Neuronal stem cell (in vitro differentiated cells): ENCODE results near the gene AMFR.

ENCODE experiments used
- DNase-seq: peaks from one replicate; pipeline ENCODE4 v3.0.0-alpha.2; 2013; ENCODE audit warnings: low spot score
- H2AFZ ChIP-seq: one replicate; pipeline ENCODE4 v1.6.1; 2013; ENCODE audit warnings: mild to moderate bottlenecking, low read length, inconsistent platforms
- H2AK5ac ChIP-seq: 2 replicates; pipeline ENCODE4 v1.6.1; 2013; ENCODE audit warnings: low read depth, mild to moderate bottlenecking, inconsistent platforms, low read length, moderate library complexity, mixed read lengths
- H2BK120ac ChIP-seq: 2 replicates; pipeline ENCODE4 v1.6.1; 2013; ENCODE audit warnings: low read depth, mild to moderate bottlenecking, inconsistent platforms, low read length, moderate library complexity, mixed read lengths
- H2BK12ac ChIP-seq: one replicate; pipeline ENCODE4 v1.6.1; 2013; ENCODE audit warnings: low read length, inconsistent platforms
- H2BK15ac ChIP-seq: 2 replicates; pipeline ENCODE4 v1.6.1; 2013; ENCODE audit warnings: mild to moderate bottlenecking, low read length, inconsistent platforms, mixed read lengths
- H2BK5ac ChIP-seq: one replicate; pipeline ENCODE4 v1.6.1; 2013; ENCODE audit warnings: inconsistent platforms, mild to moderate bottlenecking, low read length, moderate library complexity
- H3K14ac ChIP-seq: one replicate; pipeline ENCODE4 v1.6.1; 2013; ENCODE audit warnings: low read length, inconsistent platforms
- H3K18ac ChIP-seq: 2 replicates; pipeline ENCODE4 v1.6.1; 2013; ENCODE audit warnings: low read length, inconsistent platforms
- H3K23ac ChIP-seq: 2 replicates; pipeline ENCODE4 v1.6.1; 2013; ENCODE audit warnings: low read depth, mild to moderate bottlenecking, mixed read lengths, low read length, inconsistent platforms; ENCODE audit not compliant: poor library complexity
- H3K27ac ChIP-seq: replicated peaks from 3 replicates; pipeline ENCODE4 v1.5.1; 2013; ENCODE audit warnings: low read length, inconsistent platforms
- H3K27me3 ChIP-seq, 3 experiments: 2 replicates each; pipeline ENCODE4 v1.6.1; 2013; ENCODE audit warnings: low read length in 3 of 3, mild to moderate bottlenecking in 2 of 3, inconsistent platforms in 1 of 3, low read depth in 1 of 3, mixed read lengths in 1 of 3, moderate library complexity in 1 of 3; ENCODE audit not compliant: control insufficient read depth in 3 of 3, insufficient read depth in 3 of 3
- H3K36me3 ChIP-seq, 2 donors: replicated peaks in 1 of 2; 2 replicates each; pipeline ENCODE4 v1.6.1; 2013; ENCODE audit warnings: low read length in 2 of 2; ENCODE audit not compliant: control insufficient read depth in 2 of 2, insufficient read depth in 2 of 2
- H3K4ac ChIP-seq: 2 replicates; pipeline ENCODE4 v1.6.1; 2013; ENCODE audit warnings: inconsistent platforms, mild to moderate bottlenecking, low read length, moderate library complexity
- H3K4me1 ChIP-seq, 2 donors: 1 replicate in 1 of 2; 2 replicates in 1 of 2; pipeline ENCODE4 v1.6.1; 2013; ENCODE audit warnings: low read length in 2 of 2, low read depth in 1 of 2; ENCODE audit not compliant: control insufficient read depth in 2 of 2, insufficient read depth in 1 of 2
- H3K4me2 ChIP-seq: one replicate; pipeline ENCODE4 v1.6.1; 2013; ENCODE audit warnings: mild to moderate bottlenecking, low read length, inconsistent platforms; ENCODE audit not compliant: insufficient read depth, poor library complexity, severe bottlenecking
- H3K4me3 ChIP-seq, 2 donors: 2 replicates each; pipeline ENCODE4 v1.5.1; 2013; ENCODE audit warnings: low read length in 2 of 2, mild to moderate bottlenecking in 2 of 2, inconsistent platforms in 1 of 2, moderate library complexity in 1 of 2
- H3K79me1 ChIP-seq: one replicate; pipeline ENCODE4 v1.6.1; 2013; ENCODE audit warnings: low read depth, mild to moderate bottlenecking, inconsistent platforms, low read length, moderate library complexity
- H3K9ac ChIP-seq: one replicate; pipeline ENCODE4 v1.6.1; 2013; ENCODE audit warnings: mild to moderate bottlenecking, low read depth, low read length, inconsistent platforms; ENCODE audit not compliant: poor library complexity
- H3K9me3 ChIP-seq, 2 donors: replicated peaks in 1 of 2; 2 replicates each; pipeline versions ENCODE3 to v1.6.1; 2013; ENCODE audit warnings: low read length in 2 of 2, mild to moderate bottlenecking in 2 of 2, inconsistent platforms in 1 of 2, low read depth in 1 of 2, mixed read lengths in 1 of 2, moderate library complexity in 1 of 2; ENCODE audit not compliant: control insufficient read depth in 2 of 2, insufficient read depth in 1 of 2
- H4K8ac ChIP-seq: one replicate; pipeline ENCODE4 v1.6.1; 2013; ENCODE audit warnings: low read depth, mild to moderate bottlenecking, inconsistent platforms, low read length, moderate library complexity
- H4K91ac ChIP-seq: one replicate; pipeline ENCODE4 v1.6.1; 2013; ENCODE audit warnings: low read length, low read depth, mild to moderate bottlenecking, inconsistent platforms; ENCODE audit not compliant: poor library complexity
- WGBS, 2 donors: extraction: QIAGEN DNeasy Blood & Tissue Kit; methylation state at CpG; one replicate each; pipeline ENCODE4 v1.1.7; 2013; ENCODE audit warnings: missing lambda C conversion rate in 2 of 2, mixed read lengths in 1 of 2; ENCODE audit not compliant: insufficient read length in 2 of 2, insufficient replicate concordance in 1 of 2; ENCODE audit errors: extremely low coverage in 2 of 2; 5-methylcytosine and 5-hydroxymethylcytosine counted together

AMFR gene

DNA sequence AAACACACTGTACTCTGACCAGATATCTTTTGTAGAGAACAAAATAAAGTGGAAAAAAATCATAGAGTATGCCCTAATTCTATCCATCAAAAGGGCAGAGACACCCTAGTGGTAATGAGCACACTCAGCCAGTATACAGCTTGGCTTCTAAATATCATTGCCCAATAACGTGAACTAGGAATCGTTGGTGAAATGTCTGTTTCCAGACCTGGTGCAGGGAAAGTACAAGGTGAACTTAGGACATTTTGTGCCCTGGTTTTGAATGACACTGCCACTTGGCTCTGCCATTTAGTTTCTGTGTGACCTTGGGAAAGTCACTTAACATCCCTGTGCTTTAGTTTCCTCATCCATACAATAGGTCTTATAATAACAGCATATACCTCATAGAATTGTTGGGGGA, 13.7 kb downstream of the AMFR start:
- peaks cover 0 to 1% of the 10 kb centered on the region in 2 donors for H3K4me1 ChIP-seq
- H4K91ac ChIP-seq = no peak overlapping the region
- no peak overlapping the region for H2BK120ac ChIP-seq
- no peak overlapping the region for H2BK5ac ChIP-seq
- no peak overlapping the region for H3K18ac ChIP-seq
- no peak overlapping the region for H3K4me2 ChIP-seq
- DNase-seq = no peak
- H3K36me3 ChIP-seq = peaks cover 12 to 67% of the 10 kb centered on the region in 2 donors
- H3K27me3 ChIP-seq = no peaks in the 10 kb centered on the region
- no peak overlapping the region for H2BK12ac ChIP-seq
- H4K8ac ChIP-seq = no peak overlapping the region
- no peaks in the 10 kb centered on the region for H3K79me1 ChIP-seq
- no peak overlapping the region for H3K4ac ChIP-seq
- H3K4me3 ChIP-seq = no peak overlapping the region
- no peak overlapping the region for H2BK15ac ChIP-seq
- no peak overlapping the region for H3K14ac ChIP-seq
- no peak overlapping the region for H2AFZ ChIP-seq
- H3K9me3 ChIP-seq = peaks cover 0 to 5% of the 10 kb centered on the region in 2 donors
- no peak overlapping the region for H3K23ac ChIP-seq
- no CpG with 5 or more reads among the region's 2 CpGs for WGBS, 2 donors
- no peak overlapping the region for H3K9ac ChIP-seq
- H3K27ac ChIP-seq = no peak overlapping the region
- no peak overlapping the region for H2AK5ac ChIP-seq

DNA sequence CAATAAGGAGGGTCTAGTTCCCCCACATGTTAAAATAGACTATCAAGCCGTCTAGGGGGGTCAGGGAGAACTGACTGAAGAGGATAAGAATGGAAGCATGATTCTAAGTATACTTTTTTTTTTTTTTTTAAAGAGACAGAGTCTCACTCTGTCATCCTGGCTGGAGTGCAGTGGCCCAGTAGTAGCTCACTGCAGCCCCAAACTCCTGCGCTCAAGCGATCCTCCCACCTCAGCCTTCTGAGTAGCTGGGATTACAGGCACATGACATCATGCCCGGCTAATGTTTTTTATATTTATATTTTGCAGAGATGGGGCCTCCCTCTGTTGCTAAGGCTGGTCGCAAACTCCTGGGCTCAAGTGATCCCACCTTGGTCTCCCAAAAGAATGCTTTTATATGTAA, 14.2 kb downstream of the AMFR start:
- no peak overlapping the region for H3K18ac ChIP-seq
- no peak overlapping the region for H3K23ac ChIP-seq
- no peak overlapping the region for H3K9ac ChIP-seq
- no peak overlapping the region for H2BK12ac ChIP-seq
- H2AK5ac ChIP-seq = no peak overlapping the region
- H3K36me3 ChIP-seq = peaks cover 12 to 69% of the 10 kb centered on the region in 2 donors
- no peak overlapping the region for H3K4me3 ChIP-seq
- no CpG with 5 or more reads among the region's 5 CpGs for WGBS, 2 donors
- H2AFZ ChIP-seq = no peak overlapping the region
- H2BK5ac ChIP-seq = no peak overlapping the region
- H3K9me3 ChIP-seq = peaks cover 0 to 5% of the 10 kb centered on the region in 2 donors
- no peak overlapping the region for H2BK120ac ChIP-seq
- no peak overlapping the region for H3K14ac ChIP-seq
- DNase-seq = no peak
- H2BK15ac ChIP-seq = no peak overlapping the region
- H3K27ac ChIP-seq = no peak overlapping the region
- H4K8ac ChIP-seq = no peak overlapping the region
- no peak overlapping the region for H3K4ac ChIP-seq
- no peak overlapping the region for H4K91ac ChIP-seq
- H3K4me2 ChIP-seq = no peak overlapping the region
- H3K4me1 ChIP-seq = peaks cover 0 to 1% of the 10 kb centered on the region in 2 donors
- no peaks in the 10 kb centered on the region for H3K27me3 ChIP-seq
- H3K79me1 ChIP-seq = no peaks in the 10 kb centered on the region

- no CpG with 5 or more reads among the region's 4 CpGs for WGBS, 2 donors
- H3K36me3 ChIP-seq = peaks cover 17 to 81% of the 10 kb centered on the region in 2 donors
Observed at GRCh38 chr16:56409195-56409594, 16.1 kb downstream of the AMFR start.

GRCh38 chr16:56408379-56409098, 16.8 kb downstream of the AMFR start:
- Histone ChIP-seq H2BK5ac (no peak overlapping the region), H3K18ac (no peak overlapping the region), H2BK12ac (no peak overlapping the region), H3K4me3 (no peak overlapping the region), H4K8ac (no peak overlapping the region), H3K9me3 (peaks cover 0 to 5% of the 10 kb centered on the region in 2 donors), H4K91ac (no peak overlapping the region), H2BK15ac (no peak overlapping the region), H3K4ac (no peak overlapping the region), H3K4me1 (no peaks in the 10 kb centered on the region), H3K4me2 (no peak overlapping the region), H3K79me1 (no peaks in the 10 kb centered on the region), H3K27ac (no peak overlapping the region), H2AFZ (no peak overlapping the region), H2AK5ac (no peak overlapping the region), H3K14ac (no peak overlapping the region), H3K36me3 (peaks cover 17 to 80% of the 10 kb centered on the region in 2 donors), H3K27me3 (no peaks in the 10 kb centered on the region), H2BK120ac (no peak overlapping the region), H3K23ac (no peak overlapping the region), H3K9ac (no peak overlapping the region)
- no peak for DNase-seq
- no CpG with 5 or more reads among the region's 7 CpGs for WGBS, 2 donors

More at GRCh38 chr16:56409195-56409594, 16.1 kb downstream of the AMFR start:
- no peak overlapping the region for H3K23ac ChIP-seq
- no peaks in the 10 kb centered on the region for H3K4me1 ChIP-seq
- no peak overlapping the region for H2BK12ac ChIP-seq
- H3K27ac ChIP-seq = no peak overlapping the region
- no peak overlapping the region for H2AFZ ChIP-seq
- H3K4me2 ChIP-seq = no peak overlapping the region
- peaks cover 0 to 5% of the 10 kb centered on the region in 2 donors for H3K9me3 ChIP-seq
- no peak overlapping the region for H3K14ac ChIP-seq
- no peak overlapping the region for H3K18ac ChIP-seq
- DNase-seq = no peak
- no peak overlapping the region for H3K4ac ChIP-seq
- no peak overlapping the region for H4K8ac ChIP-seq
- H3K79me1 ChIP-seq = no peaks in the 10 kb centered on the region
- H3K27me3 ChIP-seq = no peaks in the 10 kb centered on the region
- no peak overlapping the region for H2AK5ac ChIP-seq
- no peak overlapping the region for H3K4me3 ChIP-seq
- H4K91ac ChIP-seq = no peak overlapping the region
- H2BK5ac ChIP-seq = no peak overlapping the region
- no peak overlapping the region for H2BK15ac ChIP-seq
- no peak overlapping the region for H3K9ac ChIP-seq
- no peak overlapping the region for H2BK120ac ChIP-seq
